Esophagus muscularis mucosa (tissue), 3 donors: ENCODE measurements around the gene SLC7A11.

Experiments used
- POLR2A ChIP-seq: fragments of 450-650 bp; IDR thresholded peaks from one replicate; pipeline ENCODE4 v1.6.1; 2017; ENCODE audit warnings: antibody characterized with exemption, moderate library complexity, mild to moderate bottlenecking, low read depth
- POLR2AphosphoS5 ChIP-seq, 2 donors: sonication (generic); formaldehyde crosslinking; IDR thresholded peaks; one replicate each; pipeline ENCODE4 v1.6.1; 2017; ENCODE audit warnings: antibody characterized with exemption in 2 of 2
- TF ChIP-seq, protein P1 (sequence below), 3 experiments: fragments of 200-600 bp in 2 of 3; fragments of 450-650 bp in 1 of 3; sonication (generic) in 2 of 3; IDR thresholded peaks; one replicate each; pipeline ENCODE4 v1.5.1; 2017 to 2019; ENCODE audit warnings: antibody characterized with exemption in 3 of 3, mild to moderate bottlenecking in 2 of 3, moderate library complexity in 1 of 3

DNA sequence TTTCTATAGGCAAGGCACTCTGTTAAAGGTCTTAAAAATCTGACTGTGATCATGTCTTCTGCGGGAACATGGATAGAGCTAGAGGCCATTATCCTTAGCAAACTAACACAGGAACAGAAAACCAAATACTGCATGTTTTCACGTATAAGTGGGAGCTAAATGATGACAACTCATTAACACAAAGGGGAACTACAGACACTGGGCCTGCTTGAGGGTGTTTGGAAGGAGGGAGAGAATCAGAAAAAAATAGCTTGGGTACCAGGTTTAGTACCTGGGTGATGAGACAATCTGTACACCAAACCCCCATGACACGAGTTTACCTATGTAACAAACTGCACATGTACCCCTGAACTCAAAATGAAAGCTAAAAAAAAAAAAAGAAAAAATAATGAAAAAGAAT is 12.1 kb downstream of the SLC7A11 start:
- TF ChIP-seq, protein P1, sequence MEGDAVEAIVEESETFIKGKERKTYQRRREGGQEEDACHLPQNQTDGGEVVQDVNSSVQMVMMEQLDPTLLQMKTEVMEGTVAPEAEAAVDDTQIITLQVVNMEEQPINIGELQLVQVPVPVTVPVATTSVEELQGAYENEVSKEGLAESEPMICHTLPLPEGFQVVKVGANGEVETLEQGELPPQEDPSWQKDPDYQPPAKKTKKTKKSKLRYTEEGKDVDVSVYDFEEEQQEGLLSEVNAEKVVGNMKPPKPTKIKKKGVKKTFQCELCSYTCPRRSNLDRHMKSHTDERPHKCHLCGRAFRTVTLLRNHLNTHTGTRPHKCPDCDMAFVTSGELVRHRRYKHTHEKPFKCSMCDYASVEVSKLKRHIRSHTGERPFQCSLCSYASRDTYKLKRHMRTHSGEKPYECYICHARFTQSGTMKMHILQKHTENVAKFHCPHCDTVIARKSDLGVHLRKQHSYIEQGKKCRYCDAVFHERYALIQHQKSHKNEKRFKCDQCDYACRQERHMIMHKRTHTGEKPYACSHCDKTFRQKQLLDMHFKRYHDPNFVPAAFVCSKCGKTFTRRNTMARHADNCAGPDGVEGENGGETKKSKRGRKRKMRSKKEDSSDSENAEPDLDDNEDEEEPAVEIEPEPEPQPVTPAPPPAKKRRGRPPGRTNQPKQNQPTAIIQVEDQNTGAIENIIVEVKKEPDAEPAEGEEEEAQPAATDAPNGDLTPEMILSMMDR (IDR thresholded peaks at IDR 0.05): no peak
- TF ChIP-seq POLR2A (no peak), POLR2AphosphoS5 (IDR thresholded peaks at IDR 0.05) (no peak)
